ENCODE data around the gene OR10H4.
"Not testable (repeated sequence)": the region's sequence is repeated elsewhere in the genome, so short reads cannot be mapped to it uniquely, and the experiment has no call there.

OR10H4 gene

DNA sequence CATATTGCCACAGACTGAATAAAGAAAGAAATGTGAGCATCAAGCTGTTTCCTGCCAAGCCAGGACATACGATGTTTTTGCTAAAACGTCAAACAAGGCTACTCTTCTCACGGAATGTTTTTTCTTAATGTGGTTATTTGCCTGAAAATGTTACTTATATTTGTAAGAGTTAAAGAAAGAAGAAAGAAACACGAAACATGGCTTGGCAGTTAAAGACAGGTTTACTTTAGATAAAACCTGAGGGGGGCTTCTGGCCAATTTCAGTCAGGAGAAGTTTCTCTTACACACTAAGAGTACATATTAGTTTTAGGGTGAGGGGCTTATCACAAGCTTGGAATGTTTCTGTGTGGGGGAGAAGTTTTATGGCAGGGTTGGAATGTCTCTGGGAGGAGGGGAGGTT, 4.4 kb upstream of the OR10H4 start:
- DNase-seq: no peak

DNA sequence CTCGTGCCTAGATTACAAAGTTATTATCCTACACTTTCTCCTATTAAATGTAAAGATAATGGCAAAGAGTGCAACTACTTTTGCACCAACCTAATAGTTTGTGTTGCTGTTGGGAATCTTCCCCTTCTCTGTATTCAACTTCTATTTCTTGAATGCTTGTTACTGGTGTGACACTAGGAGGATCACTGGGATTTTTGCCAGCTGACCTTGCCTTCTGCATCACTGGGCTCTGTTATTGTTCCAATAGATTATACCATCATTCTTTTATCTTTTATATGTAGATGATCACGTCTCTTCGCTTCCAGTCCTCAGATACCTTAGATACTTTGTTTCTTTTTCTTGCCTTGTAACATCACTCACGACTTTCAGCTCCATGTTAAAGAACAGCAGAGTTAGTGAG, 3.5 kb upstream of the OR10H4 start:
- no peak for DNase-seq

DNA sequence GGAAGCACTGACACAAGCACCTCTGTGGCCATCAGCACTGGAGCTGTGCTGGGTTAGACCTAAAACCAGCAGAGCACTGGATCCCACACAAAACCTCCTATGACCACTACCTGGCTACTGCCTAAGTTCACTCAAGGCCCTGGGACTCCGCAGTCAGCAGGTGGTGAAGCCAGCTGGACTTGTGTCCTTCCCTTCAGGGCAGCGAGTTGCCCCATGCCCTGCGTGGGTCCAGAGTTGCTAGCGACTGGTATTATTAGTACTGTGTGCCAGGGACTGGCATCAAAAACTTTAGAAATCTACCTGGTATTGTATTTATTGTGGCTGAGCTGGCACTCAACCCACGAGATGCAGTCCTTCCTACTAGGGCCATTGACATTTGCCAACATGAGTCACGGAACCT, 6.0 kb downstream of the OR10H4 start:
- no peak for DNase-seq

DNA sequence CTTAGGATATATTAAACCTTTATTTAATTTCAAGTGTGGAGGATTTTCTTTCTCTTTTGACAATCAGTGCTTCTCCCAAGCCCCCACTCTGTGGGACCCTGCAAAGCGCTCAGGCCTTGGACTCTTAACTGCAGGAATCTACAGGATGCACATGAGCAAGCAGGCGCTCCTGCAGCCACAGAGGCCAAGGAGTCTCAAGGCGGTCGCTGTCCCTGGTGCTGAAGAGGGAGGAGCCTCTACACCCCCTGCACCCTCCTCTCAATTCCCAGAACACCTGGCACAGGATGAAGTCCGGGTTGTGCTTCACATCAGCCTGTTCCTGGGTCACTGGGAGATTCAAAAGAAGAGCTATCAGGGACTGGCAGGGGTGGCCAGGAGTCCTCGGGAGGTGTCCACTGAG, 13.5 kb downstream of the OR10H4 start:
- no peak for DNase-seq

DNA sequence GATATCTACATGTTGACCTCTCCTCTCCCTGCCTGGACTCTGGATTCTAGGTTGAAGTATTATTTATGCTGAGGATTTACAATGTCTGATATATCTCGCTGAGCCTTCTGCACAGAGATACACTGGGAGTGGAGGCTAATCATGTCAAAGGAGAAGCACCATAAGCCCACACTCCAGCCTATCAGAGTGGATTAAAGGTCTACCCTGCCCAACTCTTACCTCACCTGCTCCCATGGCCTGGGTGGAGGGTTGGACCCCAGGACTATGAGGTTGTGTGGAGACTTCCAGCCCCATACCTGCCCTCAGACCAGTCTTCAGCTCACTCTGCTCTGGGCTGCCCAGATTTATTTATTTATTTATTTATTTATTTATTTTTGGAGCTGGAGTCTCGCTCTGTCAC, 15.4 kb downstream of the OR10H4 start:
- no peak for DNase-seq

DNA sequence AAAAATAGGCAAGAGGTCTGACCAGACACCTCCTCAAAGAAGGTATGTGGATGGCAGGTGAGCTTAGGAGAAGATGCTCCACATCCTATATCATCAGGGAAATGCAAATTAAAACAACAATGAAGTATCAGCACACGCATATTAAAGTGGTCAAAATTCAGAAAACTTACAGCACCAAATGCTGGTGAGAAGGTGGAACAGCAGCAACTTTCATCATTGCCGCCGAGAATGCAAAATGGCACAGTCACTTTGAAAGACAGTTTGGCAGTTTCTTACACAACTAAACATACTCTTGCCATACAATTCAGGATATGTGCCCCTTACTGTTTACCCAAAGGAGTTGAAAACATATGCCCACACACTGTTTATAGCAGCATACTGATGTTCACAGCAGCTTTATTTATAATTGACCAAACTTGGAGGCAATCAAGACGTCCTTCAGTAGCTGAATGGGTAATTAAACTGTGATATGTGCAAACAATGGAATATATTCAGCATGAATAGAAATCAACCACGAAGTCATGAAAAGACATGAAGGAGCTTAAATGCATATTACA, 22.5 kb downstream of the OR10H4 start:
- no peak for DNase-seq

DNA sequence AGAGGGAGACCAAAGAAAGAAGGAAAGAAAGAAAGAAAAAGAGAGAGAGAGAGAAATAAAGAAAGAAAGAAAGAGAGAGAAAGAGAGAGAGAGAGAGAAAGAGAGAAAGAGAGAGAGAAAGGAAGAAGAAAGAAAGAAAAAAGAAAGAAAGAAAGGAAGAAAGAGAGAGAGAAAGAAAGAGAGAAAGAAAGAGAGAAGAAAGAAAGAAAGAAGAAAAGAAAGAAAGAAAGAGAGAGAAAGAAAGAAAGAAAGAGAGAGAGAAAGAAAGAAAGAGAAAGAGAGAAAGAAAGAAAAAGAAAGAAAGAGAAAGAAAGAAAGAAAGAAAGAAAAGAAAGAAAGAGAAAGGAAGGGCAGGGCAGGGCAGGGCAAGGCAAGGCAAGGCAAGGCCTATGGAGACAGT, 23.2 kb downstream of the OR10H4 start:
- DNase-seq: not testable (repeated sequence)

DNA sequence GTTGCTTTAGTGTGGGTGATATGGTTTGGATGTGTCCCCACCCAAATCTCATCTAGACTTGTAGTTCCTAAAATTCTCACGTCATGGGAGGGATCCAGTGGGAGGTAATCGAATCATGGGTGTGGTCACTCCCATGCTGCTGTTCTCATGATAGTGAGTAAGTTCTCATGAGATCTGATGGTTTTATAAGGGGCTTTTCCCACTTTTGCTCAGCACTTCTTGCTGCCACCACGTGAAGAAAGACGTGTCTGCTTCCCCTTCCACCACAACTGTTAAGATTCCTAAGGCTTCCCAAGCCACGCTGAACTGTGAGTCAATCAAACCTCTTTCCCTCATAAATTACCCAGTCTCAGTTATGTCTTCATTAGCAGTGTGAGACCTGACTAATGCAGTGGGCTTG, 26.0 kb downstream of the OR10H4 start:
- no peak for DNase-seq

DNA sequence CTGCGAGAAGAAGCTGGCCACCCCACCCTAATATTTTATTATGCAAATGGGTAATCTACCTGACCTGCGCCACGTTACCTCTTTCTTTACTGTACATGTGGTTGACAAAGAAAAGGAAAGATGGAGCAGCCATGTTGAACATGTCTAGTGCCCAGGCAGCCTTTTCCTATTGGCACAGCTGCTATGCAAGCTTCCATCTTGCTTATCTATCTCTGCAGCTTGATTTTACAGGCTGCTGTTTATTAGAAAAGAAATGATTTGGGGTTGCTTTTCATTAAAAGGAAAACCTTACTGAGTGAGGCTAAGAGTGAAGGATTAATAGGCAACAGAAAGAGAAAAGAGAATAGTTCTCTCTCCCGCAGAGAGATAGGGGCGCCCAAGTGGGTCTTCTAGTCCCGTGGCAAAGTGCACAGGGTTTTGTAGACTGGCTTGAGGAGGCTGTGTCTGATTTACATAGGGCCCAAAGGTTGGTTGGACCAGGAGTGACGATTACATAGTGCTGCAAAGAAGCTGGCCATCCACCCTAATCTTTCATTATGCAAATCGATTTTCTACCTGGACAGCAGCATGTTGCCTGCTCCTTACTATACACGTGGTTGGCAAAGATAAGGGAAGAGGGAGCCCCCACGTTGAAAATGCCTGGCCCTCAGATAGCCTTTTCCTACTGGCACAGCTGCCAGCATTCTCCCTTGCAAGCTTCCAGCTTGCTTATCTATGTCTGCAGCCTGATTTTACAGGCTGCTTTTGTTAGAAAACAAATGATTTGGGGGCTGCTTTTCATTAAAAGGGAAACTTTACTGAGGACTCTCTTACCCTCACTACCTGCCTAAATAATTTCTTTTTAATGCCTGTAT, 28.3 kb downstream of the OR10H4 start:
- DNase-seq: no peak

DNA sequence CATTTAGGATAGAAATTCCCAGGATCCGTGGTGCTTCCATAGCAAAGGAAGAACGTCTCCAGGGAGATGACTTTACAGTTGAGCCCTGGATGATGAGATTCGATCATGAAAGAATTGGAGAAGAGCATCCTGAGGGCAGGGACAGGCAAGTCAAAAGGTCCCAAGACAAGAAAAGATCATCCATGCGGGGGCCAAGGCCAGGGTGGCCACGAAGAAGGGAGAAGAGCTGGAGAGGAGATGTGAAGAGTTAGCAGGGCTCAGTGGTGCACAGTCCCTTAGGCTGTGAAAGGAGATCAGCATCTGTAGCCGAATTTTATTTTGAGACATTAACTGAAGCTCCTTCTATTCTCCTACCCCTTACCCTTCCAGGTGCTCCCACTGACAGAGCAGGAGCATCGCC, 28.9 kb downstream of the OR10H4 start:
- no peak for DNase-seq

DNA sequence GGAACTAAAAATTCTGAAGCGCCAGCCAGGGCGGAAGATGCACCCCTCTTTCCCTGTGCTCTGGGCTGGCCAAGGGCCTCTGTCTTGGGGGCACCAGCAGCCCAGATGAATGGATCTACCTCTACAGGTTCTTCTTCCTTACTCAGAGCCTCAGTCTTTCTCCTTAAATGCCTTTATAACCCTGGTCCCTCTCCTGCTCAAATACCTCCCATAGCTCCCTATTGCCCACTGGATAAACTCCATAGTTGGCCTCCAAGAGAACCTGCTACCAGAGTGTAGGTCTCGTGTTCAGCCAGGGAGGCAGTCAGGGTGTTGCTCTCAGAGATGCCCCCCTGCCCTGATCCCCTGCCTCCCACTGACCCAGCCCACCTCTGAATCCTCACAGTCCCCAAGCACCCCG, 30.5 kb downstream of the OR10H4 start:
- no peak for DNase-seq

DNA sequence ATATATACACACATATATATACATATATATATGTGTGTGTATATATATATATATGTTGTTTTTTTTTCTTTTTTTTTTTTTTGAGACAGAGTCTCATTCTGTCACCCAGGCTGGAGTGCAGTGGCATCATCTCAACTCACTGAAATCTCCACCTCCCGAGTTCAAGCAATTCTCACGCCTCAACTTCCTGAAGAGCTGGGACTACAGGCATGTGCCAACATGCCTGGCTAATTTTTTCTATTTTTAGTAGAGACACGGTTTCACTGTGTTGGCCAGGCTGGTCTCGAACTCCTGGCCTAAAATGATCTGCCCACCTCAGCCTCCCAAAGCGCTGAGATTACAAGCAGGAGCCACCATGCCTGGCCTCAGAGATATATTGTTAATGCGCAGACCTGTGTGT, 37.0 kb downstream of the OR10H4 start:
- not testable (repeated sequence) for DNase-seq

DNA sequence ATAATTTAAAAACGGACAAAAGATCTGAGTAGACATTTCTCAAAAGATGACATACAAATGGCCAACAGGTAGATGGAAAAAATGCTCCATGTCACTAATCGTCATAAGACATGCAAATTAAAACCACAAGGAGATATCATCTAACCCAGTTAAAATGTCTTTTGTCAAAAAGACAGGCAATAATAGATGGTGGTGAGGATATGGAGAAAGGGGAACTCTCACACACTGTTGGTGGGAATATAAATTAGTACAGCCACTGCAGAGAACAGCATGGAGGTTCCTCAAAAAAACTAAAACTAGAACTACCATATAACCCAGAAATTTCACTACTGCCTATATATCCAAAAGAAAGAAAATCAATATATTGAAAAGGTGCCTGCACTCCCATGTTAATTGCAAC, 37.9 kb downstream of the OR10H4 start:
- DNase-seq: no peak

DNA sequence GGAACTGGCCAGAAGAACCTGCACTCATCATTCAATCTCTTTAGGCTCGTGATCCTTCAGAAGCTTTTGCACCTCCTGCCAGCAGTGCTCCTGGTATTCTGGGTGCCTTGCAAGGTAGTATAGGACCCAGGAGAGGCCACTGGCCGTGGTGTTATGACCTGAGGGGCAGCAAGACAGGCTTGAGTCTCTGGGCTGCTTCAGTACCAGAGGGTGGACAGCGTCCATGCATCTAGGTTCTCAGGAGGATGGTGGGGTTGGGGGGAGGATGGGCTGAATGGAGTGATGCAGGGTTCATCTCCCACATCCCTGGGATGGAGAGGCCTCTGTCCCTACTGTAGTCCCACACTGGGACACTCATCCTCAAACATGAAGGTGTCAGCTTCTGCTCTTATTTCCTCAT, 41.1 kb downstream of the OR10H4 start:
- DNase-seq: no peak

DNA sequence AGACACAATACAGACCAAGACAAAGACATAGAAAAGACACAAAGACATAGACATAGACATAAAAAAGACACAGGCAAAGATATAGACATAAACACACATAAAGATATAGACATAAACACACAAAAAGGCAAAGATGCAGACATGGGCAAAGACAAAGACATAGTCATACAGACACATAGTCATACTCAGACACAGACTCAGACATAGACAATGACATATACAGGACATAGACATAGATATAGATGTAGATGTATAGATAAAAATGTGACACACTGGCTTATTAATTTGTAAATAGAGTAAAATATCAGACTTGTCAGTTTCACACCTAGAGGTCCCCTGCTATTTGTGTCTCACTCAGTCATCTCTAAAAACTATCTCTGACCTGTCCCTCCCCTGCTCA, 42.8 kb downstream of the OR10H4 start:
- DNase-seq: no peak

DNA sequence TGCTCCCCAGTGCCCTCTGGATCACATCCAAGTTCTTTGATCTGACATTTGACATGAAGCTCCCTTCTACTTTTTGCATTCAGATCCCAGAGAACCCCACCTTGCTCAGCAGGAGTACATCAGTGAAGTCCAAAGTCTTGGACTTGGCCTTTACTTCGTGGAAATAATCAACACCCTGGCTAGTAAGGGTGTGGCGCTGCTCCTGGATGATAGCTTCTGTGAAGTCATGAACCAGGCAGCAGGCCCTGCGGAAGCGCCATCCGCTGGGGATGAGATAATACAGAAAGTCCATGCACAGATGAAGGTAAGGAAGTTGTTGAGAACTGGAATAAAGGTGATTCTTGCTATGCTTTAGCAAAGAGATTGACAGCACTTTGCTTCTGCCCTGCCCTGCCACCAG, 43.2 kb downstream of the OR10H4 start:
- DNase-seq: no peak

DNA sequence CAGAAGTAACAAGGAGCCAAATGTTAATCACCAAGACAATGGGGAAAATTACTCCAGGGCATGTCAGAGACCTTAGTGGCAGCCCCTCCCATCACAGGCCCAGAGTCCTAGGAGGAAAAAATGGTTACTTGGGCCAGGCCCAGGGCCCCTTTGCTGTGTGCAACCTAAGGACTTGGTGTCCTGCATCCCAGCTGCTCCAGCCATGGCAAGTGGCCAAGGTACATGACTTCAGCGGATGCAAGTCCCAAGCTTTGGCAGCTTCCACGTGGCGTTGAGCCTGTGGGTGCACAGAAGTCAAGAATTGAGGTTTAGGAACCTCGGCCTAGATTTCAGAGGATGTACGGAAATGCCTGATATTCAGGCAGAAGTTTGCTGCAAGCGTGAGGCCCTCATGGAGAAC, 46.7 kb downstream of the OR10H4 start:
- no peak for DNase-seq

DNA sequence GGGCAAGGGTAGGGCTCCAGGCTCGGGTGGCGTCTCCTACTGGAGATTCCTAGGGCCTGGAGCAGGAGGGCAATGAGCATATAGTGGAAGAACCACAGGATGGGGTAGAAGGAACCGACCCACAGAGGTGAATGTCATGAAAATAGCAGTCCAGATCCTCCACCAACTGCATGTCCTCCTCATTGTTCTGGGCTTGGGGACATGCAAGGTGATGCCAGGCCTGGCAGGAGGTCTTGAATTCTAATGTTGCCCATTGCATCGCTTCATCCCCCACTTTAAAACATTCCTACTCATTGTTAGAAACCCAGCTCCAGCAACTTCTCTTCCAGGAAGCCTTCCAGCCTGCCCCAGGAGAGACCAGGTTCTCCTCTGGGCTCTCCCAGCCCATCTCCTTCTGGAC, 49.4 kb downstream of the OR10H4 start:
- no peak for DNase-seq

Measured in NCI-H1417 treated with DMSO at 0.1 percent for 48 hours (cell line).